Measurements from ENCODE around the gene ZMYND8. TPM values are rescaled to one million over a fixed set of nuclear protein-coding genes. Genes with fewer than 3 reads are reported as not detected.
A peak's percentile ranks its signal among the peaks of the same experiment; 100 is the strongest.

ZMYND8 gene
- total and polyA plus RNA-seq, 2 experiments from 2014 or later = 10.2 to 12.4 TPM

DNA sequence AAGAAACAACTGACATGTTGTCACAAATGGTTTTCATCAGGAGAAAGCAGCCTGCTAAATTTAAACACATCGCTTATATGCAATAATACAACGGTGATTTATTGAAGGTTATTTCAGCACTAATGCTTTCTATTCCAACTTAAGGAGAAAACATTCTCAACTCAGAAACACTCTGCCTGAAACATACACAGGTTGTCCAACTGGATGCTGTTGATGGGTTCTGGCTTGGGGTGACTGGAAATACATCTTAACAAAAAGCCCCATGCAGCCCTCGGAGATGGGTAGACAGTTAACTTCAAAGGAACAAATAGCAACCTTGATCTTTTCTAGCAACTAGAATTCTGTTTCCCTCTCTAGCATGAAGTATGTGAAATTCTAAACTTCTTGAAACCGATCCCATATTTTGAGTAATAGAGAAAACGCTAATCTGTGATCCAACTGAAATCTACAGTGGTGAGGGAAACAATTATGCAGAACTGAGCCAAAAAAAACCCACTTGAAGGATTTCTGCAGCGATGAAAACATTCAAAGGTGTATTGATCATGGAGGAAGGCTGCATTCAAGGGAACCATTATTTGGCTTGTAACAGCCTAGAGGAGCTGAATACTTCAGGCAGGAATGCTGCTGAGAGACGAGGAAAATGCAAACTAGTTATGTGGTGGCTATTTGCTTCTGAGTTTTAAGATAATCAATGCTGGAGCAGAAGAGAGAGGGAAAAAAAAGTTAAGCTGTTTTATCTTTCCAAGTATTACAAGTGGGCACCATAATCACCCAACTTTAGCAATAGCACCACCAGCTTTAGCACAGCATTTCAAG is 6.9 kb downstream of the ZMYND8 start:
- TF ChIP-seq EZH2phosphoT487 (IDR thresholded peaks at IDR 0.05; ENCODE audit: insufficient read depth, low read depth) (no peak), EZH2 (IDR thresholded peaks at IDR 0.05; ENCODE audit: insufficient read depth, poor library complexity, severe bottlenecking) (no peak)
- Histone ChIP-seq H3K9me2 (ENCODE audit: insufficient read depth) (no peaks in the 10 kb centered on the region), H3K27ac (peak overlapping the region; percentile 32), H3K9me3 (ENCODE audit: low read depth) (no peaks in the 10 kb centered on the region), H2AFZ (peak overlapping the region; percentile 40), H3K4me3 (peak overlapping the region; percentile 13), H3K36me3 (ENCODE audit: low read depth) (no peaks in the 10 kb centered on the region), H3K4me1 (ENCODE audit: insufficient read depth) (peaks cover 48% of the 10 kb centered on the region), H3K79me2 (ENCODE audit: insufficient read depth) (peaks cover 94% of the 10 kb centered on the region), H3F3A (ENCODE audit: insufficient read depth) (peaks cover 33% of the 10 kb centered on the region), H3K9ac (peak overlapping the region; percentile 2; the same call in 1 of the 2 replicates), H4K20me1 (ENCODE audit: insufficient read depth) (no peaks in the 10 kb centered on the region), H3K27me3 (replicated peaks; ENCODE audit: insufficient read depth) (no peaks in the 10 kb centered on the region), H3K4me2 (ENCODE audit: unreplicated experiment) (peak overlapping the region; percentile 38)
- 41% methylated on average over 7 of the region's 7 CpGs for WGBS, 2 experiments (ENCODE audit: low coverage in 1 of 2, low lambda C conversion rate in 2 of 2, missing lambda C conversion rate in 2 of 2)
- in situ Hi-C loops (cut with MboI) = no loop called here
- DNase-seq = peak; percentile 47

DNA sequence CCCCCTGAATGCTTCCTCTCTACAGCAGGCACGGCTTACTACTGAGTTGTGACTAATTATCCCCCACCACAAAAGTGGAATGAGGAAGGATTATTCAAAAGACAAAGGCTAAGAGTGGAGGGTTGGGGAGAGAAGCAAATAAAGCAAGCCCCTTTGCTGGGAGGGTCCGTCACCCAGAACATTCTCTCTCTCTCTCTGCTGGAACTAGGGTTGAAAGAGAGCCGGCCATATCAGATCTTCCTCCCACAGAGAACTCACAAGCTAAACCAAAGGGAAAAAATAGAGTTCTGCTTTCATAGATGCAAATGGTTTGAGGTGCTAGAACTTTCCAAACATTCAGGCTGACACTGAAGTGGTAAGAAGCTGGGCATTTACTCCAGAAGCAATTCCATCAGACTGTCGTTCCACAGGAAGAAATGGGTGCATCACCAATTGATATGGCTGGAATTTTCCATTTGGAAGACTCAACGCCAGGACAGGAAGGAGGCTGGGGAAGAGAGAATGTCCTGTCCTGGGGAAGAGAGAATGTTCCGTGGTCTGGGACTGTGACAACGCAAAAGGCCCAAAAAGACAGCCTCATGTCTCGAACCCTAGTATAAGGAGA is 7.9 kb downstream of the ZMYND8 start:
- no peaks in the 10 kb centered on the region for H3K9me2 ChIP-seq (ENCODE audit: insufficient read depth)
- no peaks in the 10 kb centered on the region for H3K36me3 ChIP-seq (ENCODE audit: low read depth)
- DNase-seq = no peak
- H3K4me1 ChIP-seq (ENCODE audit: insufficient read depth) = peaks cover 40% of the 10 kb centered on the region
- no peak overlapping the region; the same call in 1 of the 2 replicates for H3K27ac ChIP-seq
- H3K4me2 ChIP-seq (ENCODE audit: unreplicated experiment) = peak overlapping the region; percentile 38
- peaks cover 94% of the 10 kb centered on the region for H3K79me2 ChIP-seq (ENCODE audit: insufficient read depth)
- TF ChIP-seq EZH2 (IDR thresholded peaks at IDR 0.05; ENCODE audit: insufficient read depth, poor library complexity, severe bottlenecking) (no peak), EZH2phosphoT487 (IDR thresholded peaks at IDR 0.05; ENCODE audit: insufficient read depth, low read depth) (no peak)
- H3K9me3 ChIP-seq (ENCODE audit: low read depth) = no peaks in the 10 kb centered on the region
- peaks cover 31% of the 10 kb centered on the region for H3F3A ChIP-seq (ENCODE audit: insufficient read depth)
- H3K9ac ChIP-seq = no peak overlapping the region
- no peak overlapping the region for H3K4me3 ChIP-seq
- H3K27me3 ChIP-seq (replicated peaks; ENCODE audit: insufficient read depth) = no peaks in the 10 kb centered on the region
- in situ Hi-C loops (cut with MboI) = no loop called here
- 90 to 91% methylated on average over 8 of the region's 8 CpGs for WGBS, 2 experiments (ENCODE audit: low coverage in 1 of 2, low lambda C conversion rate in 2 of 2, missing lambda C conversion rate in 2 of 2)
- H2AFZ ChIP-seq = no peak overlapping the region
- no peaks in the 10 kb centered on the region for H4K20me1 ChIP-seq (ENCODE audit: insufficient read depth)

DNA sequence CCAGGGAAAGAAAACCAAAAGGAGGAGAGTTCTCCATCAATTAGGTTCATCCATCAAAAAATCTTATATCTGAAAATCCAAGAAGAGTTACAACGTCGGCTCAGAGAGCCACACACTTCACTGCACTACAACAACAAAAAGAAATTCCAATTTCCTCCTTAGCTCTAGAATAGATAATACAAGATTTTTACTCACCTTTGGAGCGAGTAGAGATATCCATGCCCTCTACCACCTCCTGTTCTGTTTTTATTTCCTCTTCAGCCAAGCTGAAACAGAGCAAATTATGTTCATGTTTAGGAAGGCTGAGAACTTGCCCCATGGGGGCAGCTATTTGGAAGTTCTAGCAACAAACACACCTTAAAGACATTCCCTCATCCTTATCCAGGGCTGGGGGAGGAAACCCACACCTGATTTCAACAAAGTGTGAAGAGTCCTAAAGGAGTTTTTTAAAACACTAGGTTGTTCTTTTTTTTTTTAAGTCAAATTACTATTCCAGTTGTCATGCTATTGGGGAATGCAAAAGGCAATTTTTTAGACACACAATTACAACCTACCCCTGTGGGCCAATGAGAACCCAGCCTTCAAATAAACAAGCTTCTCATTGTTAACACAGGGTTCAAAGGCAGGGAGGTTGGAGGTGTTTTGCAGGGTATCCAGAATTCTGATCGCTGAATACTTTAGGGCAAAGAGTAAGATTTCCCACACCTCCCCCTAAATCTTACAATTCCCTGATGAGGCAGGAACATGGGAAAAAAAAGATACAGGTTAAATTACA is 8.7 kb downstream of the ZMYND8 start:
- Histone ChIP-seq H3K27ac (no peak overlapping the region), H3K27me3 (replicated peaks; ENCODE audit: insufficient read depth) (no peaks in the 10 kb centered on the region), H3K9me2 (ENCODE audit: insufficient read depth) (no peaks in the 10 kb centered on the region), H3K4me3 (no peak overlapping the region), H2AFZ (no peak overlapping the region), H3K9me3 (ENCODE audit: low read depth) (no peaks in the 10 kb centered on the region), H4K20me1 (ENCODE audit: insufficient read depth) (no peaks in the 10 kb centered on the region), H3F3A (ENCODE audit: insufficient read depth) (peaks cover 31% of the 10 kb centered on the region), H3K4me2 (ENCODE audit: unreplicated experiment) (no peak overlapping the region), H3K36me3 (ENCODE audit: low read depth) (no peaks in the 10 kb centered on the region), H3K9ac (no peak overlapping the region), H3K79me2 (ENCODE audit: insufficient read depth) (peaks cover 94% of the 10 kb centered on the region), H3K4me1 (ENCODE audit: insufficient read depth) (peaks cover 34% of the 10 kb centered on the region)
- TF ChIP-seq EZH2phosphoT487 (IDR thresholded peaks at IDR 0.05; ENCODE audit: insufficient read depth, low read depth) (no peak), EZH2 (IDR thresholded peaks at IDR 0.05; ENCODE audit: insufficient read depth, poor library complexity, severe bottlenecking) (no peak)
- in situ Hi-C loops (cut with MboI) = no loop called here
- WGBS, 2 experiments (ENCODE audit: low coverage in 1 of 2, low lambda C conversion rate in 2 of 2, missing lambda C conversion rate in 2 of 2) = 87% methylated on average over 4 of the region's 4 CpGs
- no peak for DNase-seq

DNA sequence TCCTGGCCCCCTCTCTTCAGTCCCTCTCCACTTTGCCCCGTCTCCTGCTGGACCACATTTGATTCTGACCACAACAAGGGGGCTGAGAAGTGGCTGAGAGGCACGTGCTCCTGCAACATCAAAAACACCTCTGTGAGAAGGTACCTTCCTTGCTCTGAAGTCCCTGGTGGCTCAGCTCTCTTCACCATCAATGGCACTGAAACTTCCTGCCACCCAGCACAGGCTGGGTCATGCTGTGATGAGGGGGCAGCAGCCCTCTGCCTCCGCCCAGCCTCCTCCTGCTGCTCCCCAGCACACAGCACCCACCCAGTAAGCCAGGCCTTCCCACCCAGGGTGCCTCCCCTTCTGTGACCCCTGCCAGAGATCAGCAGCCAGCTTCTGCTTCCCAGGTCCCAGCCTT is 10.3 kb downstream of the ZMYND8 start:
- no peak for TF ChIP-seq EZH2phosphoT487 (IDR thresholded peaks at IDR 0.05; ENCODE audit: insufficient read depth, low read depth)
- TF ChIP-seq EZH2 (IDR thresholded peaks at IDR 0.05; ENCODE audit: insufficient read depth, poor library complexity, severe bottlenecking) = no peak
- 92 to 100% methylated on average over 3 of the region's 3 CpGs for WGBS, 2 experiments (ENCODE audit: low coverage in 1 of 2, low lambda C conversion rate in 2 of 2, missing lambda C conversion rate in 2 of 2)
- Histone ChIP-seq H4K20me1 (ENCODE audit: insufficient read depth) (no peaks in the 10 kb centered on the region), H3K79me2 (ENCODE audit: insufficient read depth) (peaks cover 92% of the 10 kb centered on the region), H3K36me3 (ENCODE audit: low read depth) (no peaks in the 10 kb centered on the region), H3K4me3 (no peak overlapping the region), H3K4me1 (ENCODE audit: insufficient read depth) (peaks cover 24% of the 10 kb centered on the region), H3K4me2 (ENCODE audit: unreplicated experiment) (no peak overlapping the region), H2AFZ (no peak overlapping the region), H3K9ac (no peak overlapping the region), H3K9me2 (ENCODE audit: insufficient read depth) (no peaks in the 10 kb centered on the region), H3K27me3 (replicated peaks; ENCODE audit: insufficient read depth) (no peaks in the 10 kb centered on the region), H3K27ac (no peak overlapping the region), H3F3A (ENCODE audit: insufficient read depth) (peaks cover 26% of the 10 kb centered on the region), H3K9me3 (ENCODE audit: low read depth) (no peaks in the 10 kb centered on the region)
- in situ Hi-C loops (cut with MboI) = no loop called here
- no peak for DNase-seq

Data from GM23248 (cell line).